PC-9 (cell line): ENCODE data around the gene VPS13D.

Source experiments
- EZH2 ChIP-seq: fragments of 200-600 bp; sonication (generic); IDR thresholded peaks from 2 replicates; pipeline ENCODE4 v1.8.0; 2017; ENCODE audit warnings: antibody characterized with exemption, low read depth
- TF ChIP-seq, protein P1 (sequence below): fragments of 200-600 bp; sonication (generic); conservative IDR thresholded peaks from 2 replicates; pipeline ENCODE4 v1.6.1; 2017; ENCODE audit warnings: mixed run types, antibody characterized with exemption, mild to moderate bottlenecking, moderate library complexity

DNA sequence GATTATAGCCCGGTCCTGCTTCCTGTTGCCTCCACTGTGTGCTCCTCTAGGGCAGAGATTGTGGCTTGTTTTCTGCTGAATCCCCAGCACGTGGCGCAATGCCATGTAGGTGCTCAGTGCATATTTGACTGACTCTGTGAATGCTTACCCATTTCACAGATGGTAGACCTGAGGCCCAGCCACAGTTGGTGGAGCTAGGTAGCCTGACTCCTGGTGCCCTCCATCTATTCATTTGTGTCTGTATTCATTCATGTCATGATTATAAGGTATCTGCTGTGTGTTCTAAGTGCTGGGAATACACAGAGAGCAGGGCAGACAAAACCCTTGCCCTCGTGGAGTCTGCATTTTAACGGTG, 40.5 kb upstream of the VPS13D start:
- TF ChIP-seq, protein P1, sequence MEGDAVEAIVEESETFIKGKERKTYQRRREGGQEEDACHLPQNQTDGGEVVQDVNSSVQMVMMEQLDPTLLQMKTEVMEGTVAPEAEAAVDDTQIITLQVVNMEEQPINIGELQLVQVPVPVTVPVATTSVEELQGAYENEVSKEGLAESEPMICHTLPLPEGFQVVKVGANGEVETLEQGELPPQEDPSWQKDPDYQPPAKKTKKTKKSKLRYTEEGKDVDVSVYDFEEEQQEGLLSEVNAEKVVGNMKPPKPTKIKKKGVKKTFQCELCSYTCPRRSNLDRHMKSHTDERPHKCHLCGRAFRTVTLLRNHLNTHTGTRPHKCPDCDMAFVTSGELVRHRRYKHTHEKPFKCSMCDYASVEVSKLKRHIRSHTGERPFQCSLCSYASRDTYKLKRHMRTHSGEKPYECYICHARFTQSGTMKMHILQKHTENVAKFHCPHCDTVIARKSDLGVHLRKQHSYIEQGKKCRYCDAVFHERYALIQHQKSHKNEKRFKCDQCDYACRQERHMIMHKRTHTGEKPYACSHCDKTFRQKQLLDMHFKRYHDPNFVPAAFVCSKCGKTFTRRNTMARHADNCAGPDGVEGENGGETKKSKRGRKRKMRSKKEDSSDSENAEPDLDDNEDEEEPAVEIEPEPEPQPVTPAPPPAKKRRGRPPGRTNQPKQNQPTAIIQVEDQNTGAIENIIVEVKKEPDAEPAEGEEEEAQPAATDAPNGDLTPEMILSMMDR: no peak
- no peak for TF ChIP-seq EZH2
